Posterior cingulate gyrus (tissue), 11 donors: ENCODE data around the gene MRGPRX1.
"Not testable (repeated sequence)": the region's sequence is repeated elsewhere in the genome, so short reads cannot be mapped to it uniquely, and the experiment has no call there.

Source experiments
- DNase-seq, 10 donors: peaks; one replicate each; pipeline versions ENCODE4 v3.0.0 to v3.0.0-alpha.2; 2020 to 2021; ENCODE audit warnings: mixed read lengths in 3 of 10
- intact Hi-C: fragments of 100-400 bp; cut with DNase I; formaldehyde crosslinking; loops from one replicate; pipeline ENCODE4 v1.15.1; 2023

The MRGPRX1 gene

DNA sequence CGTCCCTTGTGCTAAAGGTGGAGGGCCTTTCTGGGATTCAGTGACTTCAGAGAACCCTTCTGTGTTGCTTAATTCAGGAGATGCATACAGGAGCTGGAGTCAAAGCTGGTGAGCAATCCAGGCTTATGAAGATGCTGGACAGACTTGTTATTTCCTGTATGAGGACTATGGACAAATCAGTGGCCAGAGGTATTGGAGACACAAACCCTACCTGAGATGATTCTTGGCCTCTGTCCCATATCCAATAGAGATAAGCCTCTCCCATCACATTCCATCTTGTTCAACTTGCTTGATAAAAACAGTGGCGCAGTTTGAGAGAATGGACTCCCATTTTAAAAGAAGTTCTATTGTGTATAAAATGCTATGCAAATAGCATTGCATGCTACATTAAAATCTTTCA lies at the start of gene MRGPRX1:
Gene MRGPRX1 (minus strand): TSS at position 101 of the 400 bp plus-strand sequence. CDS start 4,630 bp downstream, outside the sequence.
- no peak for DNase-seq
- intact Hi-C loops, result no loop called here

DNA sequence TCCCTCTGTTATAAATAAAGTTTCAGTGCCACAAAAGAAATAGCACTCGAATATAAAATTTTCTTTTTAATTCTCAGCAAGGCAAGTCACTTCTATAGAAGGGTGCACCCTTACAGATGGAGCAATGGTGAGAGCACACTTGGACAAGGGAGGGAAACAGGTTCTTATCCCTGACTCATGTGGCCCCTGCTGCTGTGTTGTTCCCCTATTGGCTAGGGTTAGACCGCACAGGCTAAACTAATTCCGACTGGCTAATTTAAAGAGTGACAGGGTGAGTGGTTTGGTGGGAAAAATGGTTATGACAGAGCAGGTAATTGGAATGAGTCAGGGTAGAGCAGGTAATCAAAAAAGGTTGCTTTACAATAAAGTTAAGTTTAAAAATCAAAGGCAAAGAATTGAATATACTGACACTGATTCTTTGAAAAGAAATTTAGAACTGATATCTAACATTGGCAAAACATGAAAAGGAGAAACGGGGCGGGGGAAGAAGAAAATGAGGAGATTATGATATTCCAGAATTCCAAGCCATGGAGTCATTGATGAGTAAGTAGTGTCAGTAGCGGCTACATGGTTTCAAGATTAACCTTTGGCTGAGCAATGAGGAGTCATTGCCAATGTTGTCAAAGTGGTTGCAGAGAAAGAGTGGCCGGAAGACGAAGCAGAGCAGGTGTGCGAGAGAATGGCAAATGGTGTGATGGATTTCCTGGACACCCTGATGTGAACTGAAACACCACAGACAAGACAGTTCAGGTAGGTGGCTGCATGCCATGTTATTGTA lies 48.4 kb upstream of the MRGPRX1 start:
- intact Hi-C loops, result no loop called here
- DNase-seq, result no peak

DNA sequence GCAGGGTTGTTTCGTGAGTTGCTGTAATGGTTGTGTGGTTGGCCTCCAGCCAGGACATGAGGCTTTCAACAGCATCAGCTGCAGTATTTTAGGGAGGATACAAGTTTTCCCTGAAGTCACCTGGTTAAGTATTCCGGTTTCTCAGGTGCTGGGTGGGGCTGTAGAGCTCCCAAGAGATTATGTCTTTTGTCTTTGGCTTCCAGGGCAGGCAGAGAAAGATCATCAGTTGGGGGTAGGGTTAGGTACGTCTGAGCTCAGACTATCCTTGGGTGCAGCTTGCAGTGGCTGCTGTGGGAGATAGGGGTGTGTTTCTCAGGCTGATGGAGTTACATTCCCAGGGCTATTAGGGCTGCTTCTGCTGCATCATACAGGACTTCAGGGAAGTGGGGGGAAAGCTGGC lies 47.5 kb upstream of the MRGPRX1 start:
- intact Hi-C loops, result no loop called here
- no peak for DNase-seq

DNA sequence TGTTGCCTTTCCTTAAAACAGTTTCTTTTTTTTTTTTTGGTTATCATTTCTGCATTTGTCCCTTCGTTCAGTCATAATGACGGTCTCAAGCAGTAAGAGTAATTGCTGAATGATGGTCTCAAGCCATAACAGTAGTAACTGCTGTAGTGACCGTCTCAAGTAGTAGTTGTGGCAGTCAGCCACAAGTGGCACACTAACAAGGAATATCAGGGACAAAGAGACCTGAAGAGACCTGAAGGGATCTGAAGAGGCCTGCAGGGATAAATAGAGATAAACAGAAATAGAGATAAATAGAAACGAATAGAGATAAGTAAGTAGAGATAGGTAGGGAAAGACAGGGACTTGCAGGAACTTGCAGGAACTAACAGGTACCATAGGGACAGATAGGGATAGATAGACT lies 42.7 kb upstream of the MRGPRX1 start:
- no peak for DNase-seq
- intact Hi-C loops, result no loop called here

DNA sequence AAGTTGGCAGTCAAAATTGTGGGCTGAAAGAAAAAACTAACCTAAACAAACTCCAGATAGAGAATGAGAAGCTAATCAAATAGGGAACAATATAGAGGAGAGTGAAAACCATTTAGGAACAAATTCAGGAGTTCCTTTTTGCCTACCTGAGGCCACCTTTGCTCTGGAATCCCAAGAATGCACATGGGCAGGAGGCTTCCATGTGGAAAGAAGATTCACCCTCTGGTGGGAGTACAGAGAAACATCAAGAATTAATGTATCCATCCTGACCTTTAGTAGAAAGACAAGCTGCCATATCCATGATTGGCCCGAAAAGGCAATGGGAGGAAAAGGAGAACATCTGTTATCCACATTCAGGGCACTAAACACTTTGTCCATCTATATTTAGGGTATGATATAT lies 35.0 kb upstream of the MRGPRX1 start:
- DNase-seq, result no peak
- intact Hi-C loops, result no loop called here

DNA sequence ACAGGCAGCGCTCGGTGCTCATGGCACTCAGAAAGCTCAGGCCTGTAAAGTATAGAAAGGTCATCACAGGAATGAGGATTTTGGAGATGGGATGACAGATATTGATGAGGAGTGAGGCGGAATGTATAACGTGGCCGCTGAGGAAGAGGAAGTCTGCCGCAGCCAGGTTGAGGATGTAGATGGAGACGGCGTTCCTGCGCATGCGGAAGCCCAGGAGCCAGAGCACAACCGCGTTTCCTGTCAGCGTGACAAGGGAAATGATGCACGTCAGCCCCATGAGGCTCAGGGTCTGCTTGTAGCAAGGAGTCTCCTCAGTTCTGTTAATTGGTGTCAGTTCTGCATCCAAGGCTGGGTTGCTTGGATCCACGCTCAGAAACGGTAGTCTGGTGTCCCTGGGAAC lies 33.1 kb upstream of the MRGPRX1 start:
- intact Hi-C loops, result no loop called here
- DNase-seq, result no peak

DNA sequence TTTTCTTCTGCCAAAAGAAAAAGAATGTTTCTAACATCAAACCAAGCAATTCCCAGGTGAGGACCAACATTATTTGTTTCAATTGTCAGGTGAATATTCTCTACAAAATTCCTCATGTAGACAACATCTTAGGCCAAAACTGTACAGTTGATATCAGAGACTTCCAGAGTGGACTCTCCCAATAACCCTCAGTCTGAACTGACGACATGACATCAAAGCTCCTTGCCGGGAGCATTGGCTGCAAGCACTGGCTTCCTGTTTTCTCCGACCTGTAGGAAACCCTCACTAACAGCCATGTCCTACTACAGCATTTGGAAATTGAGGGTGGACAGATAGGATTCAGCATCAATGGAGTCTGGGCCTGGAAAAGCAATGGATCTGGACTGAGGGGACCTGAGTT lies 30.5 kb upstream of the MRGPRX1 start:
- intact Hi-C loops, result no loop called here
- DNase-seq, result no peak

DNA sequence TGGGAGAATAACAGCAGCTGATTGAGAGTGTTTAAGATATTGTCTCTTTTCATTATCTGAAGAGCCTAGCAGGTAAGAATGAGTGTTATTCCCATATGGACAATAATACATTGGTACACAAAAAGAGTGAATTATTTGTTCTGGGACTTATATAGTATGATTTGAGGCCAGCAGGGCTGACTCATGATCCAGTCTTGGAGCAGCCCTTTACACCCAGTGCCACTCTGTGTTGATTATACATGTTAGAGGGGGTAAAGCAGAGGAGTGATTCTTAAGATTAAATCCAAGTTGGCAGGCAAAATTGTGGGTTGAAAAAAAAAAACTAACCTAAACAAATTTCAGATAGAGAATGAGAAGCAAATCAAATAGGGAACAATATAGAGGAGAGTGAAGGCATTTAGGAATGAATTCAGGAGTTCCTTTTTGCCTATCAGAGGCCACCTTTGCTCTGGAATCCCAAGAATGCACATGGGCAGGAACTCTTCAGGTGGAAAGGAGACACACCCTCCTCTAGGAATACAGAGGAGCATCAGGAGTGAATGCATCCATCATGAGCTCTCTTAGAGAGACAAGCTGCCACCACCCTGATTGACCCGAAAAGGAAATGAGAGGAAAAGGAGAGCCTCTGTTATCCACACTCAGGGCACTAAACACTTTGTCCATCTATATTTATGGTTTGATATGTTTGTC lies 19.2 kb upstream of the MRGPRX1 start:
- intact Hi-C loops, result no loop called here

DNA sequence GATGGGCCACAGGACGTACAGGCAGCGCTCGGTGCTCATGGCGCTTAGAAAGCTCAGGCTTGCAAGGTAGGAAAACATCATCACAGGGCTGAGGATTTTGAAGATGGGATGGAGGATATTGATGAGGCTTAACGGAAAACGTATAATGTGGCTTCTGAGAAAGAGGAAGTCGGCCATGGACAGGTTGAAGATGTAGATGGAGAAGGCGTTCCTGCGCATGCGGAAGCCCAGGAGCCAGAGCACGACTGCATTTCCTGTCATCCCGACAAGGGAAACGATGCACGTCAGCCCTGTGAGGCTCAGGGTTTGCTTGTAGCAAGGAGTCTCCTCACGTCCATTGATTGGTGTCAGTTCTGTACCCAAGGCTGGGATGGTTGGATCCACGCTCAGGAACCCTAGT lies 17.4 kb upstream of the MRGPRX1 start:
- no peak for DNase-seq
- intact Hi-C loops, result no loop called here

More for the DNA sequence above, 19.2 kb upstream of the MRGPRX1 start:
- no peak for DNase-seq

DNA sequence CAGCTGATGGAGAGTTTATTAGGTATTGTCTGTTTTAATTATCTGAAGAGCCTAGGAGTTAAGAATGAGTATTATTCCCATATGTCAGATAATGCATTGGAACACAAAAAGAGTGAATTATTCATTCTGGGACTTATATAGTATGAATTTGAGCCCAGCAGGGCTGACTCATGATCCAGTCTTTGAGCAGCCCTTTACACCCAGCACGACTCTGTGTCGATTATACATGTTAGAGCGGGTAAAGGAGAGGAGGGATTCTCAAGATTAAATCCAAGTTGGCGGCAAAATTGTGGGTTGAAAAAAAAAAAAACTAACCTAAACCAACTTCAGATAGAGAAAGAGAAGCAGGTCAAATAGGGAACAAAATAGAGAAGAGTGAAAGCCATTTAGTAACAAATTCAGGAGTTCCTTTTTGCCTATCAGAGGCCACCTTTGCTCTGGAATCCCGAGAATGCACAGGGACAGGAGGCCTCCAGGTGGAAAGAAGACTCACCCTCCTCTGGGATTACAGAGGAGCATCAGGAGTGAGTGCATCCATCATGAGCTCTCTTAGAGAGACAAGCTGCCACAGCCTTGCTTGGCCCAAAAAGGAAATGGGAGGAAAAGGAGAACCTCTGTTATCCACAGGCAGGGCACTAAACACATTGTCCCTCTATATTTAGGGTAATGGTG lies 3.1 kb downstream of the MRGPRX1 start:
- no peak for DNase-seq
- intact Hi-C loops, result no loop called here

DNA sequence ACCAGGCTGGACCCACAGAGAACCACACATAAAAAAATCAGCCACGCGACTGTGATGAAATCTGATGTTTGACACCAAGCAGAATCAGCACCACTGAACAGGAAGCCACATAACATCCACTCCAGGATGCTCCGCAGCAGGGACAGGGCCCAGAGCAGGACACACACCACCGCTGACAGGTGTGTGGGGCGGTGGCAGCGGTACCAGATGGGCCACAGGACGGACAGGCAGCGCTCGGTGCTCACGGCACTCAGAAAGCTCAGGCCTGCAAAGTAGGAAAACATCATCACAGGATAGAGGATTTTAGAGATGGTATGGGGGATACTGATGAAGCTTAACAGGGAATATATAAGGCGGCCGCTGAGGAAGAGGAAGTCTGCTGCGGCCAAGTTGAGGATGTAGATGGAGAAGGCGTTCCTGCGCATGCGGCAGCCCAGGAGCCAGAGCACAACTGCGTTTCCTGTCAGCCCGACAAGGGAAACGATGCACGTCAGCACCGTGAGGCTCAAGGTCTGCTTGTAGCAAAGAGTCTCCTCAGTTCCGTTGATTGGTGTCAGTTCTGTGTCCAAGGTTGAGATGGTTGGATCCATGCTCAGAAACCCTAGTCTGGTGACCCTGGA lies 4.9 kb downstream of the MRGPRX1 start:
- DNase-seq, result peak in 1 of 10 donors; percentile 33
- intact Hi-C loops, result no loop called here

DNA sequence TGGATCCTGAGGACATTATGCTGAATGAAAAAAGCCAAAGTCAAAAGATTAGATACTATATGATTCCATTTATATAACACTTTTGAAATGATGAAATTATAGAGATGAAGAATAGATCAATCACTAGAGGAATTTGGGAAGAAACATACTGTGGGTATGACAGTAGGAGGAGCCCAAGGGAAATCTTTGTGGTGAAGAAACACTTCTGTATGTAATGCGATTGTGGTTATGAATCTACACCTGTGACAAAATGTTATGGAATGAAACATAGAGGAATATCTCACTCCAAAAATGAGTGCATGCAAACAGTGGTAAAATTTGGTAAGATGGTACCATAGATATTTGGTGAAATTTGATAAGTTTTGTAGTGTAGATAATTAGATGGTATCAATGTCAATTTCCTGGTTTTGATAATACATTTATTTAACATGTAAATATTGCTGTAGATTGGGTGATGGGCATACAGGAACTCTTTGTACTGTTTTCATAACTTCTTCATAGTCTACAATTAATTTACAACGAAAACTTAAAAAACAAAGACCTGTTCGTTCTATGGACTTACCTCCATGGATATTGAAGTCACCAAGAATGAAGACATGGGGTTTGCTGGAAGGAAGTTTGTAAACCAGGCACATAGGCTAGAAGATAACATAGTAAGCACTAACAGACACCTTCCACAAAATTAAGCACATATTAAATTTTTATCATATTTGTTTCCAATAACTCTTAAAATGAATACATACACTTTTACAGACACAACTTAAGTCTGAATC lies 11.5 kb downstream of the MRGPRX1 start:
- intact Hi-C loops, result no loop called here
- no peak for DNase-seq

DNA sequence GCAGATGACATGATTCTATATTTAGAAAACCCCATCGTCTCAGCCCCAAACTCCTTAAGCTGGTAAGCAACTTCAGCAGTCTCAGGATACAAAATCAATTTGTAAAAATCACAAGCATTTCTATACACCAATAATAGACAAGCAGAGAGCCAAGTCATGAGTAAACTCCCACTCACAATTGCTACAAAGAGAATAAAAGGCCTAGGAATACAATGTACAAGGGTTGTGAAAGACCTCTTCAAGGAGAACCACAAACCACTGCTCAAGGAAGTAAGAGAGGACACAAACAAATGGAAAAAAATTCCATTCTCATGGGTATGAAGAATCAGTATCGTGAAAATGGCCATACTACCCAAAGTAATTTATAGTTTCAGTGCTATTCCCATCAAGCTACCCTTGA lies 13.8 kb downstream of the MRGPRX1 start:
- intact Hi-C loops, DNase-seq: not testable (repeated sequence)

DNA sequence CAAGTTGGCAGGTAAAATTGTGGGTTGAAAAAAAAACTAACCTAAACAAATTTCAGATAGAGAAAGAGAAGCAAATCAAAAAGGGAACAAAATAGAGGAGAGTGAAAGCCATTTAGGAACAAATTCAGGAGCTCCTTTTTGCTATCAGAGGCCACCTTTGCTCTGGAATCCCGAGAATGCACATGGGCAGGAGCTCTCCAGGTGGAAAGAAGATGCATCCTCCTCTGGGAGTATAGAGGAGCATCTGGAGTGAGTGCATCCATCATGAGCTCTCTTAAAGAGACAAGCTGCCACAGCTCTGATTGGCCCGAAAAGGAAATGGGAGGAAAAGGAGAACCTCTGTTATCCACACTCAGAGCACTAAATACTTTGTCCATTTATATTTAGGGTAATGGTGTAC lies 26.3 kb downstream of the MRGPRX1 start:
- intact Hi-C loops, result no loop called here
- DNase-seq, result no peak

DNA sequence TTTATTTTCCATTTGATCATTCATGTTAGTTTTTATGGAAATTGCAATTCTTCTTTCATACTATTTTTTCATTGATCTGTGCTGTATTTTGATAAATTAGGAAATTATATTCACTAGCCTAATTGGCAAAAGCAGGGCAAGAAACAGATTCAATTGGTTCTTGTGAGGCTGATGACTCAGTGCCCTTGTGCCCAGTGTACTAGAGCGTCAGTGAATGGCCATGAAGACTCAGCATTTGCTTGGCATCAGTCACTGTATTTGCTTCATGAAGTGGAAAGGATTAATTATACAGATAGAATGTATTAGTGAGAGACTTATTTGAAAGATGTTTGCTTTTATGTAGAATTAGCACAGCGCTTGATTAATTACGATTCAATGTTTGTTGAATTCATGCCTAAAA lies 31.8 kb downstream of the MRGPRX1 start:
- DNase-seq, result peak in 1 of 10 donors; percentile 19
- intact Hi-C loops, result no loop called here

DNA sequence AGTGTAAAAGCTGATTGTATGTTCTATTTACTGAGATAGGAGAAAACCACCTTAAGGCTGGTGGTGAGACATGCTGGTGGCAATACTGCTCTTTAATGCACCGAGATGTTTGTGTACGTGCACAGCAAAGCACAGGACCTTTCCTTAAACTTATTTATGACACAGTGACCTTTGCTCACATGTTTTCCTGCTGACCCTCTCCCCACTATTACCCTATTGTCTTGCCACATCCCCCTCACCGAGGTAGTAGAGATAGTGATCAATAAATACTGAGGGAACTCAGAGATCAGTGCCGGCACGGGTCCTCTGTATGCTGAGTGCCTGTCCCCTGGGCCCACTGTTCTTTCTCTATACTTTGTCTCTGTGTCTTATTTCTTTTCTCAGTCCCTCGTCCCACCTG lies 38.6 kb downstream of the MRGPRX1 start:
- DNase-seq, intact Hi-C loops: not testable (repeated sequence)

DNA sequence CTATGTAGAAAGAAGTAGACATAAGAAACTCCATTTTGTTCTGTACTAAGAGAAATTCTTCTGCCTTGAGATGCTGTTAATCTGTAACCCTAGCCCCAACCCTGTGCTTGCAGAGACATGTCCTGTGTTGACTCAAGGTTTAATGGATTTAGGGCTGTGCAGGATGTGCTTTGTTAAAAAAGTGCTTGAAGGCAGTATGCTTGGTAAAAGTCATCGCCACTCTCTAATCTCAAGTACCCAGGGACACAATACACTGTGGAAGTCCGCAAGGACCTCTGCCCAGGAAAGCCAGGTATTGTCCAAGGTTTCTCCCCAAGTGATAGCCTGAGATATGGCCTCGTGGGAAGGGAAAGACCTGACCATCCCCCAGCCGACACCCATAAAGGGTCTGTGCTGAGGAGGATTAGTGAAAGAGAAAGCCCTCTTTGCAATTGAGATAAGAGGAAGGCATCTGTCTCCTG lies 39.0 kb downstream of the MRGPRX1 start:
- DNase-seq, intact Hi-C loops: not testable (repeated sequence)

DNA sequence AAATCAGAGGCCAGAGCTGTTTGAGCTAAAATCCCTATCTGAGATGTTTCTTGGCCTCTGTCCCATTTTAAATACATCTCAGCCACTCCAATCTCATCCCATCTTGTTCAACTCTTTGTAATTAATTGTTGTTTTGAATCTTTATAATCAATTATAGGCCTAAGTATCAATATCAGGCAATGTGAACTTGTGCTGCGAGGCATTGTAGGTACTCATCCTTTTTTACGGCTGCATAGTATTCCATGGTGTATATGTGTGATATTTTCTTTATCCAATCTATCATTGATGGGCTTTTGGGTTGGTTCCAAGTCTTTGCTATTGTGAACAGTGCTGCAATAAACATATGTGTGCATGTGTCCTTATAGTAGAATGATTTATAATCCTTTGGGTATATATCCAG lies 47.5 kb downstream of the MRGPRX1 start:
- intact Hi-C loops, DNase-seq: not testable (repeated sequence)

DNA sequence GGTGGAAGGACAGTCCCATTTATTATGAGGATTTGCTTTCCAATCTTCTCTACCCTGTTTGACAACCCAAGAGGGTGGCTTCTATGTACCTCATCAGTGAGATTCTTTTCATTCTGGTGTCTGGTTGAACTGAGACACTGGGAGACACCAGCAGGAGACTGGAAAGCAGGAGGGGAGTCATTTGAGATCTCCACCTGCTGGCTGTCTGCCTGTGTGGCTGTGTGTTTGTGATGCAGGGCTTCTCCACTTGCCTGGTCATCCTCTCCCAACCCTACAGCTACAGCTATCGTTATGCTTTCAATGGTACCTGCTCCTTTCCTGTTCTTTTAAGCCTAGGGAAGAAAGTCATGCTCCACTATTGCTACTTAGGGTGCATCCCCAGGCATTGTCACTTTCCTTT lies 48.6 kb downstream of the MRGPRX1 start:
- intact Hi-C loops, result no loop called here

More for the DNA sequence above, 48.6 kb downstream of the MRGPRX1 start:
- DNase-seq, result no peak
